Measurements from ENCODE around the gene IFT43.

Gene IFT43

DNA sequence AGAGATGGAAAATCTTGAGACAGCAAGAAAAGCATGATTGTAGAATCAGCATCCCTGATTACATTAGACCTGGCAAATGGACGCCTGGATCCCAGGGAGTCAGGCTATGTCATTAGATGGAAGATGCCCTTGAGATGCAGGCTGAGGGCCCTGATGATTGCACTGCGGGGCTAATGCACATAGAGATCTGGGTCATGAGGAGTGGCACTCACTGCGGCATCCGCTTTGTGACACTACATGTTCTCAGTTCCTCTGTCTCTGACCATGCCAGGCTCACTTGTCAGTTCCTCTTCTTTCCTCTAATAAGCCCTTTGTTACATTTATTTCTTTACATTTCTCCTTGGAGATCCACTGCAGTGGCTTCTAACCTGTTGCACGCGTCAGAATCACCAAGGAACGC lies 96.1 kb downstream of the IFT43 start:
- no peak for DNase-seq (ENCODE audit: low spot score)

DNA sequence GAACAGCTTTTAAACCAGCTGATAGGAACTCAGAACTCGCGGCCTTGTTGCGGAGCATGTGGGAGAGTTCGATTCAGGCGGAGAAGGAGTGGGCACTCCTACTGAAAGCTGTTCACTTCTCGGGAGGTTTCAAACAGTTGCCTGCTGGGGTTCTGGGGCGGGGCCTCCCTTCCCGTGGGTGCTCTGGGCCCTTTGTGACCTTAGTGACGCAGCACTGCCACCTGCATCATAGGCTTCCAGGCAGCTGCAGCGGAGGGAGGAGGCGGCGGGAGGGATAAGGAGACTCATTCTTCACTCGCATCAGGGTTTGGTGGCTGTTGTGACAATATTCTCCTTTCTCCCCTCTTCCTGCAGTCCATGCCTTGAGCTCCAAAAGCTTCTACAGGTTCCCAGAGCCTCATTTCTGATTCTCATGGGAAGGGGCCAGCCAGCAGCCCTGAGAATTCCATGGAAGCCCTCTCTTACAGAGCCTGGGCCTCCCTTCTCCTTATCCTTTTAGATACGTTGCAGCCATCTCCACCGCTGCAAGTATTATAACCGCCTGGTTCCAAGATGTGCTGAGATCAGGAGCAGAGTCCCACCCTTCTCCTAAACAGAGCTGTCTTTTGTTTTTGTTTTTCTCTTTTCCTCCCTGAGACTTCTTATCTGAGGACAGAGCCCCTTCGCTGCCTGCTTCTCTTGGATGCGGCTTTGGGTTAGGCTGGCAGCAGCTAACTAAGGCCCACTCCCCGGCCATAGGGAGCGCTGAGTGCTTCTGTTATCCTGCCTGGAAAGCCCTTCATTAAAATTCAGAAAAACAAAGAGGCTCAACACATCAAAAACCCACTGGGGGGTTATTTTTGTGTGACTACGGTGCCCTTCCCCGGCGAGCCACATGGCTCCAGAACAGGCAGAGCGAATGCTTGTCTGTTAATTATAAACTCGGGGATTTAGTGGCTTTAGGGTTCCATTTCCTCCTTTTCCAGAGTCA lies 98.5 kb downstream of the IFT43 start:
- no peak for DNase-seq (ENCODE audit: low spot score)

DNA sequence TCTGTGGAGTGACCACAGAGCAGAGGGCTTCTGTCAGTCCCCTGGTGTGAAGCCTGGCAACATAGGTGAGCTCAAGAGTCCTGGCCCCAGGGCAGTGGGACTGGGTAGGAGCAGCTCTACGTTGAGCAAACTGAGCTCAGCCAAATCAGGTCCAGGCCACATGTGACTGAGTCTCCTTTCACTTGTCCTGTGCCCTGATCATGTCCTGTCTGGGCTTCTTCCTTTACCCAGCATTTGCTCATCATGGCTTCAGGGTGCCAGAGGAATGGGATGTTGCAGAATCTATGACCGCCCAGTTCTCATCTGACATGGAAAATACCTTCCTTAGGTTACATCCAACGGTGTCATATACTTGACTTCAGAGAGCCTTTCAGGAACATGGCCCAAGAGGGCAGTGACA lies 99.8 kb downstream of the IFT43 start:
- DNase-seq (ENCODE audit: low spot score), result no peak

DNA sequence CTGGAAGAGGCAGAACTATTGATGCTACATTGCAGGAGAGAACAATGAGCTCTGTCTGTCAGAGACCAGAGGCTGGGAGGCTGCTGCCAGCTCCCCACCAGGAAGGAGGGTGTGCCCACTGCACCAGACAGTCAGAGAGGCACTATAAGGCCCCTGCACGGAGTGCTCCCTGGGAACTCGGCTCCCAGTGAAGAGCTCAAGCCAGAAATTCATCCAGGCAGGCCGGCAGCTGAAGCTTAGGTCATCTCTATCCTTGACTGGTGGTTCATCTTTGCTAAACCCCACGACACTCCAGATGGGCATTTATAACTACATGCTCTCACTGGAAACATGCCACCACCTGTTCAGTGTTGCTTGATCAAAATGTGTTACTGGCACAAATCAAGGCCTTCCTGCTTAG lies 101.1 kb downstream of the IFT43 start:
- no peak for DNase-seq (ENCODE audit: low spot score)

DNA sequence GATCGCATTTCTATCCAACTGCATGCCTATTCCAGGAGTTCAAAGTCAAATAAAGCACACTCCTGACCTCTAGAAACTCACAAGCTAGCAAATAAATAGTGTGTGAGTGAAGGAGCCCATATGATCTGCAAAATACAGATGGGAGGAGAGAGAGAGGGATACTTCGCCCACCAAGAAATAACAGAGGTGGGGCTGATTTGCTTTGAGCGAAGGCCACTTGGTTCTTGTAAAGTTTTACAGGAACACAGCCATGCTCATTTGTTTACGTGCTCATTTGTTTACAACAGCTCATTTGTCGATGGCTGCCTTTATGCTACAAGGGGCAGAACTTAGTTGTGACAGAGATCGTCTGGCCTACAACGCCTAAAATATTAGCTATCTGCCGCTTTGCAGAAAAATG lies 102.8 kb downstream of the IFT43 start:
- no peak for DNase-seq (ENCODE audit: low spot score)

DNA sequence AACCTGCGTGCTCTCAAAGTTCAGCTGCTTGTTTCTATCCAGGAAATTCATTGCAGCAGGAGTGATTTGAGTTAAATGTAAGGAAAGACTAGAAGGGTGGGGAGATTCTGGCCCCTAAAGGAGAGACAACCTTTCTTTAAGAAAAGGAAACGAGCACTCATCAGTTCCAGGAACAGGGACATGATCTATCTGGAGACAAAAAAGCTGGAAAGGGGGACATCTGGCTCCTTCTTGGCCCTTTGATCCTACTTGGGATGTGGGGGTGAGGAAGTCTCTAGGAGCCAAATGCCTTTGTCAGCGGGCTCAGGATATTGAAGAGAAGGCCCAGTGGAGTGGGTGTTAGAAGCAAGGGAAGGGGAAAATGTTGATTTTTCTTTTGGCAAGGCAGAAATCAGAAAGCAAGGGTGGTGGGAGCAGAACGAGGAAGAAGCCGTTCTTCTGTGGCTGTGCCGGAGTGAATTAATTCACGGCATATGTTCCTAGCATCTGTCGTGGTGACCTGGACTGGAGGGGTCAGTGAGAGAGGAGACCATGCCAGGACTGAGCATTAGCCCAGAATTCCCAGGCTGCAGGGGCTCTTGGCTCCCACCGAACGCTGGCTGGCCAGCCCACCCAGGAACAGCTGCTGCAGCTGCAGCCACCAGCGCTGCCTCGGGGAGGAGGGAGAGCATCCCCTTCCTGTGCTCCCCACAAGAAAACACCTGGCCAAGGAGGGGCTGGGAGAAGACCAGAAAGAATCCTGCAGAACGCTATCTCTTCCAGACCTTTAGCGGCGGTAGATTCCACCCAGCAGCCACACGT lies 103.4 kb downstream of the IFT43 start:
- DNase-seq (ENCODE audit: low spot score), result no peak

DNA sequence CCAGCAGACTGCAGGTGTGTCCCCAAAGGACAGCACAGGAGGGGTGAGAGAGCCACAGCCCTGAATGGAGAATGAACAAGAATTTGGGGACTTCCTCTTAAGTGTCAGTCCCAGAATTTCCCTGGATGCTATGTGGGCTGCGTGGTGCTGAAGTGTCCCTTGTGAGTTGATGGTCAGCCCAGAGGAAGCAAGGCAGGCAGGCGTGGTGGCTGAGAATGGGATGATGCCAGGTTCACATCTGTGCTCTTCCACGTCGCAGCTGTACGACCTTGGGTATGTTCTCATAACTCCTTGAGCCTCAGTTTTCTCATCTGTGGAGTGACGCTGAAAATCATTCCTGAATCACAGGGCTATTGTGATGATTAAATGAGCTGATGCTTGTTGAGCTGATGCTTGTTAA lies 104.0 kb downstream of the IFT43 start:
- DNase-seq (ENCODE audit: low spot score), result no peak

DNA sequence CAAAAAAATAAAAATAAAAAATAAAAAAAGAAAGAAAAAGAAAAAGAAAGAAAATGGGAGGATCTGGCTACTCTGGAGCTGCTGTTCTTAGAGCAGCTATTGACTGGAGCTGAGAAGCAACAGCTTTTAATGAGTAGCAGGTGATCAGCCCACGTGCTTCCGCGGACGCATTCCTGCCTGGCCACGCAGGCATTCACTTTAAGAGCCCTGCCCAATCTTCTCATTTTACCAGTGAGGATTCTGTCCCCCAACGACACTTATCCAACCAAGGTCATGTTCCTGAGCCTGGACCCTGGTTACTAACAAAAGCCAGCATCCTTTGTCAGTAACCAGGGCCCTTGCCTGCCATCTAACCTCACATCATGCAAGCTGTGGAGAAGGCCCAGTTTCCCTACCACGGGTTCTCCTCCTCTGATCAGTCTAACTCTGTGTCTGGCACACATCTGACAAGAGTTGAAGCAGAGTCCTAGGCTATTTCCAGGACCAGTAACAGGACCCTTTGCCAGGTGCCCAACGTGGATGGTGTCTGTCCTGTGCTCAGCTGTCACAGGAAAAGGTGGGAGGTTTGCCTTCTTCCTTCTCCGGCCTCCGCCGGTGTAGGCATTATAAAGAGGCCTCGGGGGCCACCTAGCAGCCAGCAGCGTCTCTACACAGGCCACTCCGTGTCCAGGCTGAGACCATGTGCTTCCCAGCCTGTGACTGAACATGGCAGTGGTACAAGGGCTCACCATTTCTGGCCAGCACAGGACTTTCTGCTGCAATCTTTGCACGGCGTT lies 105.2 kb downstream of the IFT43 start:
- no peak for DNase-seq (ENCODE audit: low spot score)

DNA sequence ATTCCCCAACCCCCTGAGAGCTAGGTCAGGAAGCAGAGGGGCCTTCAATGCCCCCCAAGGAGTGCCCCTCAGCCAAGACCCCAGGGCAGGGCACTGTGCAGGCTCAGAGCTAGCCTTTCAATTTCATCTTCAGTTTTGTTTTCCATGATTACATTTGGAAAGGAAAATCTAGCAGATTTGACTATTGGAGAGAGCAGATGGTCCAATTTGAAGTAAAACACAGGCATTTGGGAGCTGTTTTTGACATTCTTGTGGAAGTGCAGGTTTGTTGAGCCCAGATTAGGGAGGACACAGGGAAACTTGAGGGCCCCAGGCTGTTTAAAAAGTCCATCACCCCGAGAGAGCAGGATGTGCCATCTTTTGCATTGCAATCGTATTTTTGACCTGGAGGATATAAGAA lies 107.5 kb downstream of the IFT43 start:
- no peak for DNase-seq (ENCODE audit: low spot score)

DNA sequence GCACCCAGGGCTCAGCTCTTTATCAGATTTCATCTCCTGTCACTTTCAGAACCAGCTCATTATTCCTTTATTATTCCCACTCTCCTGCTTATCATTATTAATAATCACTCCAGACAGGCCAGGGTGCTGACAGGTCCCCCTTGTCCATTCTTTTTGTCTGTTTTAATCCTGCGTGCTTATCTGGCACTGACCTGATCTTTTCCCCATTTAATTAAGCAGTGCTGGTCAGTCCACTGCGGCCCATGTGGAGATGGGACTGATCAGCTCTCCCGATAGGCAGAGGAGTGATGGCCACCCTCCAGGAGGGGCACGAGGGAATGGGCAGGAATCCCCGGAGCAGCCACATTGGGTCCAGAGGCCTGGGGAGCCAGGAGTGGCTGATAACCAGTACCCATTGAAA lies 110.7 kb downstream of the IFT43 start:
- DNase-seq (ENCODE audit: low spot score), result no peak

DNA sequence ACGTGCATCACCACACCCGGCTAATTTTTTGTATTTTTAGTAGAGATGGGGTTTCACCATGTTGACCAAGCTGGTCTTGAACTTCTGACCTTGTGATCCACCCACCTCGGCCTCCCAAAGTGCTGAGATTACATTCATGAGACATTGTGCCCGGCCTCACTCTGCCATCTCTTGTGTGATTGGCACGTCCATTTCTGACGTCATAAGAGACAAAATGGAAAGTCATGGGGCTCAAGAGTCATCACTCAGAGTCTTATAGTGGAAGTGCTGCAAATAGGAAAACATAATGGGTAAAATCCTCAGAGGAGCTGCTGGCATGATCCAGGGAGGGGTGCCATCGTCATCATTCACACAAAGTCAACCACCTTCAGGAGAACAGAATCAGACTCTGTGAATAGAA lies 112.0 kb downstream of the IFT43 start:
- DNase-seq (ENCODE audit: low spot score), result no peak

DNA sequence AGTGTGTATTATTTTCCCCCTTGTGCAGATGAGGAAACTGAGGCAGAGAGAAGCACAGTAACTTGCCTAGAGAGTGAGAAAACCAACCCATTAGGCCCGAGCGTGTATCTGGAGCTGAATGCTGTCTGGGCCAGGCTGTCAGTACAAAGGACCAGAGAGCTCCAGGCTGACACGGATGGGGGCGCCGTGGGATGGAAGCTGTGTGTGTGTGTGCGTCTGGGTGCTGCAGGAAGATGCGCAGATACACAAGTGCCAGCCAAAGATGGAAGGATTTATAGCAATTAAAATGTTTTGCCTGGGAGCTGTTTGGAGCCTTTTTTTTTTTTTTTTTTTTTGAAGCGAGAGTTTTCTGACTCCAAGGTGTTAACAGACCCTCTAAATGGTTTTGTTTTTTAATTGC lies 112.5 kb downstream of the IFT43 start:
- DNase-seq (ENCODE audit: low spot score), result no peak

DNA sequence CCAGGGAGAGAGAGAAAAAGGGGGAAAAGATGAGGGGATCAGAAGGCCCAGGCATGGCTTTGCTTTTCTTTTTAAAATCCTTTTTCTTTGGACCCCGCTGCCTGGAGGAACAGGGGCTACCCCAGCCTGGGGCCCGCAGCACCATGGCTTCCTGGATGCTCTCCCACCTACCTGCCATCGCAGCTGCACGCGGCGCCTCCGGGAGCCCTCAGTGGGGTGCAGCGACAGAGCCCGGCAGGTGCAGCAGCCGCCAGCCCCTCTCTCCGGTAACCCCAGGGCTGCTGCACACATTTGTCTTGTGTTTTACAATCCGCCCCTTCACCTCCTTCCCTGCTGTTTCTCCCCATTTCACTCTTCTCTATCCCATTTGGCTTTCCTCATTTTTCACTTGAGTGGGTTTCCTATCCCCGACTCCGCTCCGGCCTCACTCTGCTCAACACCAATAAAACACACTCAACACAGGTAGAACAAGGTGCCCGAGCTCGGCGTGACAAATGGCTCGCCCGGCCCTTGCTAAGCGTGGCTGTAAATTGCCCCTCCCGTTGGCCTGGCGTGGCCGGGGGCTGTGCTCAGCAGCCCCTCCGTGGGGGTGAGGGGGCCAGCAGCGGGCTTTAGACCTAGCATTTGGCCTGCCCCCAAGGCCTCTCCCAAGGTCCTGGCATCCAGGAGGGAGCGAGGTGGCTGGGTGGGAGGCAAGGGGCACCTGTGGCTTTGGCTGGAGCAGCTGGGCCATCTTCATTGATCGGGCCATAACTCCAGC lies 113.5 kb downstream of the IFT43 start:
- DNase-seq (ENCODE audit: low spot score), result no peak

DNA sequence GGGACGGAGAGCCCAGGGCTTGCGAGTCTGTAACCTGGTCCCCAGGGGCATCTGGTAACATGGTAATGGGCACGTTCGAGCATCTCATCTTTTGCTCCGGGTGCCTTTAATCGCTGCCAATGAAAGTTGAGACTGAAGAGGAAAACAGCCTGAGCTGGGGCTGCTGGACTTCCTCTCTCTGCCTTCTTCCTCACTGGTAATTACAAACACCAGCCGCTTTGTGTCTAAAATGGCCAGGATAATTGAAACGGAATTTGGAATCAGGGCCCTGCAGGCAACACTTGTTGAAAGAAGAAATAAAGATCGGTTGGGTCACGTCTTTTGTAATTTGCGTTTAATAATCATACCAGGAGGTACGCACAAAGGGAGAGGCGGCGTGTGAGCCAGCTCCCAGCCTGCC lies 114.7 kb downstream of the IFT43 start:
- DNase-seq (ENCODE audit: low spot score), result no peak

DNA sequence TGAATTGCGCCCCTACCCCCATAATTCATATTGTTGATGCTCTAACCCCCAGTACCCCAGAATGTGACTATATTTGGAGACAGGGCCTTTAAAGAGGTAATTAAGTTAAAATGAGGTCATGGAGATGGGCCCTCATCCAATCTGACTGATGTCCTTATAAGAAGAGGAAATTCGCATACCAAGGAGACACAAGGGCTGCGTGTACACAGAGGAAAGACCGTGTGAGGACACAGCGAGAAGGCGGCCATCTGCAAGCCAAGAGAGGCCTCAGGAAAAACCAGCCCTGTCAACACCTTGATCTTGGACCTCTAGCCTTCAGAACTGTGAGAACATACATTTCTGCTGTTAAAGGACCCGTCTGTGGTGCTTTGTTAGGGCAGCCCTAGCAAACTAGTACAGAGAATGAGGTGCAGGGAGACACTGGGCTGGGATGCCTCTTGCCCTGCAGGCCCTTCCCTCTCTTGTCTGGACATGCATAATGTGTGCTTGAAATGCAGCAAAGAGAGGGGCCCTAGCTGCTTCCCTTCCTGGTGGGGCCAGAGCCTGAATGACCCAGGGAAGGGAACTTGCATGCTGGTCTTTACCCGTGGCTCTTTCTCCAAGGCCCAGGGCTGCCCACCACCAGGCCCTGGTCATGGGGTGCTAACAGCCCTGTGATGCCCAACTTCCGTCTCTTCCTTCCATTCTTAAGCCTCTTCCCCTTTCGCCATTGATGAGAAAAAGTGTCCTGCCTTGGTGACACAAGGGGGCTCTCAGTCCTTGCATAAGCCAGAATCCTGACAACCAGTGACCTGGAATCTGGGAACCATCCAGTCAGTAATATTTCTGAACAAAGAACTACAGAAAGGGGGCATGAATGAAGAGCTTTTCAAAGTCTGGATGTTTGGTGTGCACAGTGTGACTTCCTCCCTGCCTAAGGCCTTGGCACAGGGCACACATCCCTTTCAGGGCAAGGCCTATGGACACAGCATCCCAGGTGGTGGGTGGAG lies 116.1 kb downstream of the IFT43 start:
- DNase-seq (ENCODE audit: low spot score), result no peak

DNA sequence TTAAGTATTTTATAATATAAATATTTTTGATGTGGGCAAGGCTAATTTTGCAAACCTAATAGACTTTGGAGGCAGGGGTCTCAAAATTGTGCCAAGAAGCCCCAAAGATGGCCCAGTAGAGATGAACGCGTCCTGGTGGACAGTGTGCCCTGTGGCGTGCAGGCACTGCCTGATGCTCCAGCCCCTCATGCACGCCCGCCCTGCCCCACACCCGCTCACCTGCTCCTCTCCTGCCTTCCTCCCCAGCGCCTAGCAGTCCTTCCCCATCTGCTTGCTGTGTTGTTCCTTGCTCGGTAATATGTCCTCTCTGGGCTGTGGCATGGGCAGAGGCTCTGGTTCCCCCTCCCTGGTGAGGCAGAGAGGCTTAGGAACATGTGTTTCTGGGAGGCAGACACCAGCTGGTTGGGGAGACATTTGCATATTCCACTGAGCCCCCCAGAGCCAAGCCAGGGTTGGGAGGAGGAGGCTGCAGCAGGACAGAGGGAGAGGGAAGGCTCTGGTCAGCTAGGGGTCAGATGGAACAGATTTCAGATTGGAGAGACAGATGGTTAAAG lies 119.3 kb downstream of the IFT43 start:
- DNase-seq (ENCODE audit: low spot score), result no peak

DNA sequence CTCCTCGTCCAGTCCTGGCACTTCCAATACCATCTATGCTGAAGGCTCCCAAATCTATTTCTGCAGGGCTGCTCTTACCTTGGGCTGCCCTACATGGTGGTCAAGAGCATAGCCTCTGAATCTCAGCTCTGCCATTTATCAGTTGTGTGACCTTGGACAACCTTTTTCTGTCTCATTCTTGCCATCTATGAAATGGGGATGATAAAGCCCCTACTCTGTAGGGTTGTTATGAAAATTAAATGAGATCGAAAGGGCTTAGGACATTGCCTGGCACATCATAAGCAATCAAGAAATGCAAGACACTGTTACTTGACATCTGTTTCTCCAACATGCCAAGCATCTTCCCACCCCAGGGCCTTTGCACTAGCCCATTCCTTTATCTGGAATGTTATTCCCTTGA lies 120.6 kb downstream of the IFT43 start:
- no peak for DNase-seq (ENCODE audit: low spot score)

DNA sequence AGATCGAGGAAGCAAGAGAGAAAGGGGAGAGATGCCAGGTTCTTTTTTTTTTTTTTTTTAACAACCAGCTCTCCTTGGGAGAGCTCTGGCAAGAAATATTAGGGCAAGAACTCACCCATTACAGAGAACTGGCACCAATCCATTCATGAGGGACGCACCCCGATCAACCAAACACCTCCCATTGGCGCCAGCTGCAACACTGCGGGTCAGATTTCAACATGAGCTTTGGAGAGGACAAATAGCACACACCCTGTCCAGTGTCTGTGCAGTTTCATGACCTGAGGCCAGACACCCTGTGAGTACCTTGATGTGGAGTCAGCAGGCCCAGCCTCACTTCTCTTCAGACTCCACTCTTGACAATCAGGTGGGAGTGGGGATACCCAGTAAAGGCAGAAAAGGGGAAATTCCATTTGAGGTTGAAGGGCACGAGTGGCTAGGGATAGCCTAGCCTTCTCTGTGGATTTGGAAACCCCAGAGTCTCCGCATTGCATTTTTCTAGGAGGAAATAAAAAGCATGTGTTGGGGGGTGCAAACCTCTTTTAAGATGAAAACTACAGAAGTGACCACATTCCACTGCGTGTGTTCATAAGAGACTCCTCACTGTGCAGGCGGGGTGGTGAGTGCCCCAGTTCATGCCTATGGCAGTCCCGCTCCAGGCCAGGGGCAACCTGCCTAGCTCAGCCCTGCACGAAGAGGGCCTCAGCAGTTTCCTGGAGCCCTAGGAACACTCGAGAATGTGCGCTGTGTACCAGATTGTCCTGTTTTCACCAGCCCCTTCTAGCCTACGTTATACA lies 123.7 kb downstream of the IFT43 start:
- no peak for DNase-seq (ENCODE audit: low spot score)

DNA sequence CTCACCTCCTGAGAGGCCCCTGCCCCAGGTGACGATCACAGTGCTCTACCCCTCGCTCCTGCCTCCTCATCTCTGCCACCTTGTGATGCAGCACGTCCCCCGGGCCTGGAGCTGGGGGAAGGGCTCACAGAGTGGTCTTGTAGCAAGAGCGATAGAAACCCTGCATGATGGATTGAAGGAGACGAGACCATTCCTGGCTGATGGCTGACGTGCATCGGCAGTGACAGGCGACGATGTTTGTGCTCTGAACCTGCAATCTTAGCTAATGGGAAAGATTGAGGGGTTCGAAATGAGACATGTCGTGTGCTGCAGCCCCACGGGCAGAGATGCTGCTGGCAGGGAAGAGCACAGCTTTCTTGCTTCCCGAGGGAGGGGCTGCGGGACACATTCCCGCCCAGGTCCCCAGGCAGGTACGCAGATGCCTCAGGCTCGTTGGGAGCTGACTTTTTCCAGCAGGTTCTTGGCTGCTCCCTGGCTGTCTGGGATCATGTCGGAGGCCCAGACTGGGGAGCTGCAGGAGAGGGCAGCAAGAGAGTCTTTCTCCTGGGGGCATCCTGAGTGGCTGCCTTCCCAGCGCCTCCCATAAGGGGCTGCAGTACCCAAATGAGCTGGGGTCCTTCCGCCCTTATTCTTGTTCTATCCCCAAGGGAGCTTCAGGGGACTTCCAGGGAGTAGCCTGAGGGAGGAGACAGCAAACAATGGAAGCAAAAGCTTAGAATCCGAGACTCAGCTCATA lies 127.5 kb downstream of the IFT43 start:
- no peak for DNase-seq (ENCODE audit: low spot score)
